ENCODE results near the gene MPPED1.

The MPPED1 gene

GRCh38 chr22:43449831-43450225 lies 38.0 kb downstream of the MPPED1 start:
- DNase-seq: no peak

- no peak for DNase-seq
Measured at GRCh38 chr22:43451371-43452050, 39.7 kb downstream of the MPPED1 start.

- no peak for DNase-seq
Measured at GRCh38 chr22:43455846-43456245, 44.0 kb downstream of the MPPED1 start.

GRCh38 chr22:43457002-43457401 lies 45.2 kb downstream of the MPPED1 start:
- DNase-seq: no peak

- DNase-seq: no peak
Measured at GRCh38 chr22:43462701-43463100, 50.9 kb downstream of the MPPED1 start.

- DNase-seq: no peak
Measured at GRCh38 chr22:43464809-43465208, 53.0 kb downstream of the MPPED1 start.

- no peak for DNase-seq
Measured at GRCh38 chr22:43465291-43466015, 53.6 kb downstream of the MPPED1 start.

- no peak for DNase-seq
Measured at GRCh38 chr22:43466710-43467109, 54.9 kb downstream of the MPPED1 start.

GRCh38 chr22:43467216-43467940 lies 55.6 kb downstream of the MPPED1 start:
- DNase-seq: no peak

GRCh38 chr22:43470253-43470652 lies 58.4 kb downstream of the MPPED1 start:
- DNase-seq: no peak

GRCh38 chr22:43470941-43471585 lies 59.2 kb downstream of the MPPED1 start:
- DNase-seq: no peak

- DNase-seq: no peak
Measured at GRCh38 chr22:43471606-43472135, 59.9 kb downstream of the MPPED1 start.

GRCh38 chr22:43473031-43473430 lies 61.2 kb downstream of the MPPED1 start:
- DNase-seq: no peak

GRCh38 chr22:43473441-43473840 lies 61.6 kb downstream of the MPPED1 start:
- no peak for DNase-seq

GRCh38 chr22:43474161-43475101 lies 62.6 kb downstream of the MPPED1 start:
- no peak for DNase-seq

- no peak for DNase-seq
Measured at GRCh38 chr22:43475549-43476076, 63.8 kb downstream of the MPPED1 start.

GRCh38 chr22:43476341-43476740 lies 64.5 kb downstream of the MPPED1 start:
- DNase-seq: no peak

GRCh38 chr22:43476751-43477725 lies 65.2 kb downstream of the MPPED1 start:
- DNase-seq: no peak

- no peak for DNase-seq
Measured at GRCh38 chr22:43477966-43478365, 66.2 kb downstream of the MPPED1 start.

- no peak for DNase-seq
Measured at GRCh38 chr22:43478621-43479300, 66.9 kb downstream of the MPPED1 start.

Measured in NCI-H510A (cell line).